ENCODE measurements around the gene CEBPE.

CEBPE gene

DNA sequence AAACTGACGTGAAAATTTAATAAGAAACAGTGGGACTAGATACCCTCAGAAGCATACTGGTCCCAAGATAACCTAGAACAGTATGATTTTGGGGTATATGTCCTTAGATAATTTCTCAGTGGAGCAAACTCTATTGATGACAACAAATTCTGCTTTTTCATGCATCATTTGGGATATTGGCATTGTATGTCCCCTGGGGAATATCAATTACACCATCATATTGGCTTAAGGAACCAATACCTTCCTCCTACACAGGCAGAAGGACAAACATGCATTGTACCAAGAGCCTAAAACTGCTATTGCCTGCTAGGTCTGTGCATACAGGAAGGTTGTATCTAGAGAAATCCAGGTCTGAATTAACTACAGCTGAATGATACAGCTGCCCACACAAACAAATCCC lies 44.1 kb downstream of the CEBPE start:
- DNase-seq = no peak

DNA sequence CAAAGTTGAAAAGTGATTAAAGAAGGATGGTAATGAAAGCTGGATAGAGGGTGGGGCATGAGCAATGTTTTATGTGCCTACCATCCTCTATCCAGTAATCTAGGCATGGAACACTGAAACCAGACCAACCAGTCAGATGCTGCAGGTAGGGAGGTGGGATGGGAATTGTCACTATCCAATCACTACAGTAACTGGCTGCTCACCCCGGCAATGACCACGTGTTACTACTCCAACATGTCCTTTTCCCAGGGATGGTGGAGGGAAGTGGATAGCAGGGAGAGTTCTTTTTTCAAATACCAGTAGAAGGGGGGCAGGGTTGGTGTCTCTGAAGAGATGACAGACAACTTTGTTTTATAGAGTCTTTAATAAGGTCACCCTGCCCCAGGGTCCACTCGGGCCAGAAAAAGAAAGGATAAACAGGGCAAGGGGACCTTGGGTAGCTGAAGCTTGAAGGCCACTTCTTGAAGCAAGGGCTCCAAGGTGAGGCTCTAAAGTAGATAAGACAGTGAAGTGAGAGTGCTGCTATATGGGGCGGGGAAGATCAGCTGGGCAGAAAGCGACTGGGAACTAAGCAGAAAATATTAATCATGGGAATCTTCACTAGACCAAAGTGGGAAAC lies 47.0 kb downstream of the CEBPE start:
- no peak for DNase-seq

DNA sequence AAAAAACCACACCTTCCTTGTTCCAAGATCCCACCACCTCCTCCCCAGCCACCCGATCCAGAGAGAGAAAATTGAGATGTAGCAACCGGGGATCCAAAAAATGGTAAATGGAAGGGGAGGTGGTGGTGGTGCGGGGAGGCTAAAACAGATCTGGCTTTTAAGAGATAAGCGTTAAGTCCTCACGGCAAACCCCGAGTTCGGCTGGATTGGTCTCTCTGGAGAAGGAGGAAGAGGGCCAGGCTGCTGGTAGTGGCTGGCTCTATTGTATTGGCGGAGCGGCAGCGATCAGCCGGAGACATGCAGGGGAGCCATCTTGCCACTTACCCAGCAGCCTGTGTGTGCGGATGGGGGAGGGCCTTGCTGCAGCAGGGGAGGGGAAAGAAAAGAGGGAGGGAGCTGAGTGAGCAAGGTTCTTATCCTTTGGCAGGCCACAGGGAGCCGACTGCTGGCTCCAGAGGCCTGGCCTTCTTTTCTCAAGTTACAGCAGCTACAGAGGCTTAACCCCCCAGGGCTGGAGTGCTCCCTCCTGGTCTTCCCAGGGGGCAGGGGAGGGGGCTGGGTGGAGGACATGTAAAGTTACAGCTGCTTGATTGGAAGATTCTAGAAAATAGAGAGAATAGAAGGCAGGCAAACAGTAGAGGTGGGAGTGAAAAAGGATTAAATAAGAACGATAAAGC lies 47.7 kb downstream of the CEBPE start:
- no peak for DNase-seq

DNA sequence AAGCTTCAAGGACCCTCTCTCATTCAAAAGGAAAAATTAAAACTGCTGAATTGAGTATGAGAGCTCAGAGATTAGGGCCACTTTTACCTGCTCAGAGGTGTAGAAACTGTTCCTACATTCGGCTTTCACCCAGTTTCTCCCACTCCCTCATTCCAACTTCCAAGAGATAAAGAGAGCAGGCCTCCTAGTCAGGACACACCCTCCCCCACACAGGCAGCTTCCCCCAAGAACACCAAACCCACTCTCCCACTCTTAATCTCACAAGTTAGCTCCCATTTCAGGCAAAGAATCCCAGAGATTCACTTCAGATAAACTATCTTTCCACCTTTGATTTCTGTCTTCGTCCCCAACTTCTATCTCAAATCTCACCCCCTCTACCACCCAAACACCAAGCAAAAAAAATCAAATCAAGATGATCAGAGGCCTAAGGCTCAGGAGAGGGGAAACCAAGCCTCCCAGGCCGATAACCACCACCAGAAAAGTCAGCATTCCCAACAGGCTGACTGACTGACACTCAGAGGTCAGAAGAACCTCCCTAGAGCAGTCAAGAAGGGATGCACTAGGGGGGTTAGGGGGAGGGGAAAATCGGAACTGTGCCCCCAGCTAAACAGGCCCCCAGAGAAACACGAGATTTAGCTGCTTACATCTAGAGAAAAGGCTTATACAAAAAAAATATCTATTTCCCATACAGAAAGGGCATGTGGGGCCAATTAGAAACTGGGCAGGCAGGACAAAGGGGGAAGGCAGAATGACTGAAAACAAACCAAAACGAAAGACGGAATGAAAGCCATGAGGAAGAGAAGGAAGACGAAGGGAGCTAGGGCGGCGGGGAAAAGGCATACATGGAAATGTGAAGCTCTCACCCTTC lies 48.6 kb downstream of the CEBPE start:
- DNase-seq = no peak

DNA sequence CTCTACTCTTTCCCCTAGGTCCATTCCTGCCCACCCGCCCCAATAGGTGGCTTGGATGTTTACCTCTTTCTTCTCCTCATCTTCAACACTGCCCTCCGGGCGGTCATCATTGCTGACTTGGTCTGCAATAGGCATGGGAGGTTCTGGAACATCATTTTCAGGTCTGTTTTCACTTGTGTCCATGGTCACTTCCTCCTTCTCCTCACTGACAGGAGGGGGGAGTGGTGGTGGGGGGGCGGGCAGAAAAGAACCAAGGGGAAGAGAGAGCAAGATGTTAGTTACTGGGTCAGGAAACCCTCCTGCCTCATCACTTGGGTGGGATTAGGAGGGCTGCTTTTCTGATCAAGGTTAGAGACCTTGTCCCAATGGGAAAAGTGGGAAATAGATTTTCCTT lies 49.6 kb downstream of the CEBPE start:
- DNase-seq = no peak

DNA sequence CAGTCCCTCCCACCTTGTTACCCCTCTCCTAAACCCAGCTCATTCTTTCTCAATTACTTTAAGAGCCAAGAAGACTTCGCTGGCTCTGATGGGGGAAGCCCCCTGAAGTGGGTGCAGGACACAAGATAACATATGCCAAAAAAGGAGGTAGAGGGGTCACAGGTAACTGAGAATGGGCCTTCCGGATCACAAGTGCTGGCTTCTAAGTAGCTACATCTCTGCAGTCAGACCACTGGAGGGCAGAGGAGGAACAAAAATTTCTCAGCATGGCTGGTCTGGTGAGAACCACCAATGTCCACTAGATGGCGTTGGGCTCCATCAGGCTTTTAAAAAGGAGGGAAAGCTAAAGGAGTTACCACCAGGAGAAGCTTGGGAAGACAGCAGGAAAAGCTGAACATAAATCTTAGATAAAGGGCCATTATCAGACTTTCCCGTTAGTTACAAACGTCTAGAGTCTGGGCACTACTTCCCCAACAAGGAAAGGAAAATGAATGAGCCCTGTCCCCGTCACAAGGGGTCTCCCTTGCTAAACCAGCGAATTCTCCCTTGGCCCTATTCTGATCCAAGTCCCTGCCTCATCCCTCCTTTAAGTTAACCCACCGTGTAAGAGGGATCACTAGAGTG lies 50.2 kb downstream of the CEBPE start:
- DNase-seq = no peak

DNA sequence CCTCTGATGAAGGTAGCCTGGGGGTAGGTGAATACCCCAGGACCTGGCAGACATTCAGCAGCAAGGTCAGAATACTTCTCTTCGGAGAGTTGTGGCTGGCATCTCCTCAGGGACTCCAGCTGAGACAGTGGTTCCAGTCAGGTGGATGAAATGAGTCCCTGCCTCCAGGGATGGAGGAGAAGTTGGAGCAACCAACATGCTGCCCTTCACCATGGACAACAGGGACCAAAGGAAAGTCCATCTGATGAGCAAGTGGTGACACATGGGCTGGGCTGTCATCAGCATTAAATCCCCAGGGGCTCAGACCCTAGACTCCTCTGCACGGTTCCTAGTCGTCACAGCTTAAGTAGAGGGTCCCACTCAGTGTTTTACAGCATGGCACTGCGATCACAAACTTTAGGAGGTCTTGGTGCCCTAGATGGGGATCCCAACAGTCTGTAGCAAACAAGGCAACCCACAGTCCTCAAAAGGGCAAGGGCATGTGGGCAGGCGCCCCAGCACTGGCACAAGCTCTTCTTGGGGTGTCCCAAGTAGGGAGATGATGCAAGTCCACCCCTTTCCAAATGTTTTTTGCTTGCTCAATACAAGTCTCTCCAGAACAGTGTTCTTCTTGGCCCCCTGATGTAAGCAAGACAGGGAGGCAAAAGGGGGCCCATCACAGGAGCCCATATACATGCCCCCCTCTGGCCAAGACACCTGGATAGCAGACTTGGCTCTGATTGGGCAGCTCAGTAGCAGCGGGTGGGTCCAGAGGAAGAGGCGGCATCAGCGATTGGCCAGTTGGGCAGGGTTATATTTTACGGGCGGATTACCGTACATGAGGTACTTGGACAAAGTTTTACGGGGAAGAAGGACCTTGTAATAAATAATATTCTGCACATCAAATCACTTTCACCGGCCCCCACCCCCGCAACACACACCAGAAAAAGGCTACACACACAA lies 50.9 kb downstream of the CEBPE start:
- no peak for DNase-seq
